ENCODE measurements around the gene SEL1L.

The SEL1L gene

DNA sequence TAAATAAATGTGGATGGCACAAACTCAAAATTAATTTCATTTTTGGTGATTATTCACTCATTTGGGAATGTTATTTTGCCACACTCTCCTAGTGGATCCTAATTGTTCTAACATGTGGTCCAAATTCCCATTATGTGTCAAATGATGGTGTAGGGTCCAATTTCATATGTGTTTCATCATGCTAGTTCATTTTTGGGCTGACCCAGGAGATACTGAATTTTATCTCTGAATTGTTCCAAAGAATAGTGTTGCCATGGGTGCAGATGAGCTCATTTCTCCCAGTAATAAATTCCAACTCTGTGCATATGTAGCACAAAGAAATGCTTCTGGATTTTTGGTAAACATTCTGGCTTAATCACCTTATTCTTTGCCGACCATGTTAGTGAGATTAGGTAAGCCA is 23.5 kb upstream of the SEL1L start:
- TF ChIP-seq POLR2AphosphoS5 (IDR thresholded peaks at IDR 0.05; ENCODE audit: low read depth, low read length): no peak
- no peak for TF ChIP-seq FOXP2 (optimal IDR thresholded peaks at IDR 0.05; ENCODE audit: borderline replicate concordance, extremely low read depth, extremely low read length, insufficient read depth)
- no peak for TF ChIP-seq TAF1 (IDR thresholded peaks at IDR 0.05; ENCODE audit: borderline replicate concordance, insufficient read depth, low read length)
- TF ChIP-seq SIN3A (IDR thresholded peaks at IDR 0.05; ENCODE audit: borderline replicate concordance, insufficient read depth, low read length): no peak
- TF ChIP-seq, protein P1, sequence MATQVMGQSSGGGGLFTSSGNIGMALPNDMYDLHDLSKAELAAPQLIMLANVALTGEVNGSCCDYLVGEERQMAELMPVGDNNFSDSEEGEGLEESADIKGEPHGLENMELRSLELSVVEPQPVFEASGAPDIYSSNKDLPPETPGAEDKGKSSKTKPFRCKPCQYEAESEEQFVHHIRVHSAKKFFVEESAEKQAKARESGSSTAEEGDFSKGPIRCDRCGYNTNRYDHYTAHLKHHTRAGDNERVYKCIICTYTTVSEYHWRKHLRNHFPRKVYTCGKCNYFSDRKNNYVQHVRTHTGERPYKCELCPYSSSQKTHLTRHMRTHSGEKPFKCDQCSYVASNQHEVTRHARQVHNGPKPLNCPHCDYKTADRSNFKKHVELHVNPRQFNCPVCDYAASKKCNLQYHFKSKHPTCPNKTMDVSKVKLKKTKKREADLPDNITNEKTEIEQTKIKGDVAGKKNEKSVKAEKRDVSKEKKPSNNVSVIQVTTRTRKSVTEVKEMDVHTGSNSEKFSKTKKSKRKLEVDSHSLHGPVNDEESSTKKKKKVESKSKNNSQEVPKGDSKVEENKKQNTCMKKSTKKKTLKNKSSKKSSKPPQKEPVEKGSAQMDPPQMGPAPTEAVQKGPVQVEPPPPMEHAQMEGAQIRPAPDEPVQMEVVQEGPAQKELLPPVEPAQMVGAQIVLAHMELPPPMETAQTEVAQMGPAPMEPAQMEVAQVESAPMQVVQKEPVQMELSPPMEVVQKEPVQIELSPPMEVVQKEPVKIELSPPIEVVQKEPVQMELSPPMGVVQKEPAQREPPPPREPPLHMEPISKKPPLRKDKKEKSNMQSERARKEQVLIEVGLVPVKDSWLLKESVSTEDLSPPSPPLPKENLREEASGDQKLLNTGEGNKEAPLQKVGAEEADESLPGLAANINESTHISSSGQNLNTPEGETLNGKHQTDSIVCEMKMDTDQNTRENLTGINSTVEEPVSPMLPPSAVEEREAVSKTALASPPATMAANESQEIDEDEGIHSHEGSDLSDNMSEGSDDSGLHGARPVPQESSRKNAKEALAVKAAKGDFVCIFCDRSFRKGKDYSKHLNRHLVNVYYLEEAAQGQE (IDR thresholded peaks at IDR 0.05; ENCODE audit: insufficient read depth in 1 of 2, low read depth in 2 of 2, low read length in 2 of 2): no peak

DNA sequence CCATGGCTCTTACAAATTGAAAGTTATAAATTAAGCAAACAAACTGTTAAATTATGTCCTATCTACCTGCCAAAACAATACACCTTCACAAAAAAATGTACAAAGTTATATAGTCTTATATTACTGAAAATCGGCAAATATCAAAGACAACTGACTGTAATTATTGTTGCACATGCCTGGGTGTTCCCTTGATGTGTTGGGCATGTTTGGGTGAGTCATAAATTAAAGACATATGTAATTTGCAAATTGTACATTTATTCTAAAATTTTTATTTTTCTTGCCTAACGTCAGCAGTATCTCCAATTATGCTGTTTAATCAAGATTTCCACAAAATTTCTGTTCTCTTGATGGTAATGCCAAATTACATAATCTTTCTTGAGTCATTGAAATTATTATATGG is 22.0 kb upstream of the SEL1L start:
- TF ChIP-seq, protein P1 (IDR thresholded peaks at IDR 0.05; ENCODE audit: insufficient read depth in 1 of 2, low read depth in 2 of 2, low read length in 2 of 2): no peak
- no peak for TF ChIP-seq SIN3A (IDR thresholded peaks at IDR 0.05; ENCODE audit: borderline replicate concordance, insufficient read depth, low read length)
- TF ChIP-seq FOXP2 (optimal IDR thresholded peaks at IDR 0.05; ENCODE audit: borderline replicate concordance, extremely low read depth, extremely low read length, insufficient read depth): no peak
- no peak for TF ChIP-seq TAF1 (IDR thresholded peaks at IDR 0.05; ENCODE audit: borderline replicate concordance, insufficient read depth, low read length)
- no peak for TF ChIP-seq POLR2AphosphoS5 (IDR thresholded peaks at IDR 0.05; ENCODE audit: low read depth, low read length)

DNA sequence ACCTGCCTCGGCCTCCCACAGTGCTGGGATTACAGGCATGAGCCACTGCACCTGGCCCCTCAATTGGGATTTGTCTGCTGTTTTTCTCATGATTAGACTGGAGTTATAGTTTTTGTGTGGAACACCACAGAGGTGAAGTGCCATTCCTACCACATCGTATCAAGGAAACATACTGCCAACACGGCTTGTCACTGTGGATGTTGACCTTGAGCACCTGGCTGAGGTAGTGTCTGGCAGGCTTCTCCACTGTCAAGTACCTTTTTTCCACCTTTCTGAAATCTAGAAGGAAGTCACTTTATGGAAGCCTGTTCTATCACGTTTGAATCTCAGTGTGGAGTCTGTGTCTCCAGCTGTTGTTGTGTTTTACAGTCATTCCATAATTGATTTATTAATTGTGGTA is 21.4 kb upstream of the SEL1L start:
- TF ChIP-seq POLR2AphosphoS5 (IDR thresholded peaks at IDR 0.05; ENCODE audit: low read depth, low read length) (no peak), FOXP2 (optimal IDR thresholded peaks at IDR 0.05; ENCODE audit: borderline replicate concordance, extremely low read depth, extremely low read length, insufficient read depth) (no peak), SIN3A (IDR thresholded peaks at IDR 0.05; ENCODE audit: borderline replicate concordance, insufficient read depth, low read length) (no peak), TAF1 (IDR thresholded peaks at IDR 0.05; ENCODE audit: borderline replicate concordance, insufficient read depth, low read length) (no peak)
- TF ChIP-seq, protein P1 (IDR thresholded peaks at IDR 0.05; ENCODE audit: insufficient read depth in 1 of 2, low read depth in 2 of 2, low read length in 2 of 2): no peak

DNA sequence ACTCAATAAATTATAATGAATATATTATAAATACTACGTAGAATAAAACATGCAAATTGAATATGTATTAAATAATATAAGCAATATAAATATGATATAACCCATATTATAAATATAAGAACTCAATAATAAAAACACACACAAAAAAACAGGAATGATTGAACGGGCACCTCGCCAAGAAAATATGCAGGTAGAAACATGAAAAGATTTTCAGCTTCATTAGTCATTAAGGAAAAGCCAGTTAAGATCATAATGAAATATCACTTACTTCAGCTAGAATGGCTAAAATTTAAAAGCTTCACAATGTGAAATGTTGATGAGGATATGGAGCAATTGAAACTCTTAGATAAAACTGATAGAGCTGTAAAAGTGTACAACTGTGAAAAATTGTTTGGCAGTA is 17.8 kb upstream of the SEL1L start:
- TF ChIP-seq SIN3A (IDR thresholded peaks at IDR 0.05; ENCODE audit: borderline replicate concordance, insufficient read depth, low read length): no peak
- TF ChIP-seq, protein P1 (IDR thresholded peaks at IDR 0.05; ENCODE audit: insufficient read depth in 1 of 2, low read depth in 2 of 2, low read length in 2 of 2): no peak
- TF ChIP-seq TAF1 (IDR thresholded peaks at IDR 0.05; ENCODE audit: borderline replicate concordance, insufficient read depth, low read length): no peak
- no peak for TF ChIP-seq FOXP2 (optimal IDR thresholded peaks at IDR 0.05; ENCODE audit: borderline replicate concordance, extremely low read depth, extremely low read length, insufficient read depth)
- TF ChIP-seq POLR2AphosphoS5 (IDR thresholded peaks at IDR 0.05; ENCODE audit: low read depth, low read length): no peak

All from PFSK-1 (cell line).